Midbrain (tissue), 1 donor: ENCODE measurements around the gene MTMR12.
"Not testable (repeated sequence)": the region's sequence is repeated elsewhere in the genome, so short reads cannot be mapped to it uniquely, and the experiment has no call there.

ENCODE experiments used
- DNase-seq: peaks from one replicate; lab custom pipeline; 2025; lab: John Stamatoyannopoulos, UW

The MTMR12 gene

DNA sequence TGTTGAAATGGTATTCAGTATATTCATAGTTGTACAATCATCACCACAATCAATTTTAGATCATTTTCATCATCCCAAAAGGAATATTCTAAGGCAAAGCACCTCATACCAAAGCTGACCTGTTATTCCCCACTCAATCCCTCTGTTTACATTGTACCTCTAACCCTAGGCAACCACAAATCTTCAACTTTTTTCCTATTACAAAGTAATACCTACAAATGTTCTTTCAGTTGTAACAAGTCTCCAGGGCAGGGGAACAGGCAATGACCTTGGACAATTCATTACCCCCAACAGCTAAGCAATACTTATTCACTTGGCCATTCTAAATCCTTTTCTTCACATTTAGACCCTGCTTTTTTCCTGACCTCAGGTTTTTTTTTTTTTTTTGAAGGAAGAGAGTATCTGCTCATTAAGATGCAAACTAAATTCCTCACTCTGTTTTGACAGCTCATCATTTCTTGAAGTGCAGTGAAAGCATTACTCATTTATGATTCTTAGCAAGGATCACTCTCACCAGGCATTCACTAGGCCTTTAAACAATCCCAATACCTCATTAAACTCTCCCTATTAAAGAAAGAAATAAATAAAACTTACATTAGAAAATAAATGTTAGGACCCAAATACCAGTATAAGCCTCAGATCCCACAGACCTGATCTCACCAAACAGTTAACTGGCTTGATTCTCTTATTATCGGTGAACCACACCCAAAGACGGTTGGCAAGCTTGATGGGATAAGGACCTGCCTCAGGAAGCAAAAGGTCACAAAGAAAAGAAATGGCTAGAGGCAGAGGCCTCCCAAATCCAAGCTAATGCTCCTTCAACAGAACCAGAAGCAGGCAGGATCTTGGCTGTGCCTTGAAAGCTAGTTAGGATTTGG, 15.3 kb downstream of the MTMR12 start:
- DNase-seq, result no peak

DNA sequence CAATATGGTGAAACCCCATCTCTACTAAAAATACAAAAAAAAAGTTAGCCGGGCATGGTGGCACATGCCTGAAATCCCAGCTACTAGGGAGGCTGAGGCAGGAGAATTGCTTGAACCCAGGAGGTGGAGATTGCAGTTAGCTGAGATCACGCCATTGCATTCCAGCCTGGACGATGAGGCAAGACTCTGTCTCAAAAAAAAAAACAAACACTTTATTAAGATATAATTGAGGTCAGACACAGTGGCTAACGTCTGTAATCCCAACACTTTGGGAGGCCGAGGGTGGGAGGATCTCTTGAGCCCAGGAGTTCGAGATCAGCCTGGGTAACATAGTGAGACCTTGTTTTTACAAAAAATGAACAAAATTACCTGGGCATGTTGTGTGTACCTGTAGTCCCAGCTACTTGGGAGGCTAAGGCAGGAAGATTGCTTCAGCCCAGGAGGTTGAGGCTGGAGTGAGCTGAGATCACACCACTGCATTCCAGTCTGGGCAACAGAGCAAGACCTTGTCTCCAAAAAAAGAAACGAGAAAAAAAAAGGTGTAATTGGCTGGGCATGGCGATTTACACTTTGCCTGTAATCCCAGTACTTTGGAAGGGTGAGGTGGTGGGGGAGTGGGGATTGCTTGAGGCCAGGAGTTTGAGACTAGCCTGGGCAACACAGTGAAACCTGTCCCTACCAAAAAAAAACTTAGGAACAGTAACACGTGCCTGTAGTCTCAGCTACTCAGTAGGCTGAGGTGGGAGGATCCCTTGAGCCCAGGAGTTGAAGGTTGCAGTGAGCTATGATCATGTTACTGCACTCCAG, 16.6 kb downstream of the MTMR12 start:
- not testable (repeated sequence) for DNase-seq

DNA sequence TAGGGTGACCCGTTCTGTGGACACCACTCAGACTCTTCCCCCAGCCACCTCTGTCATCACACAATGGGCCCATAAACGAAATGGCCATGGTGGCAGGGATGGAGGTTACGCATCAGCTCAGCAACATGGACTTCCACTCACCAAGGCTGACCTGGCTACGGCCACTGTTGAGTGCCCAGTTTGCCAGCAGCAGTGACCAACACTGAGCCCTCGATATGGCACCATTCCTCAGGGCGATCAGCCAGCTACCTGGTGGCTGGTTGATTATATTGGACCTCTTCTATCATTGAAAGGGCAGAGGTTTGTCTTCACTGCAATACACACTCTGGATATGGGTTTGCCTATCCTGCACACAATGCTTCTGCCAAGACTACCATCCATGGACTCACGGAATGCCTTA, 21.1 kb downstream of the MTMR12 start:
- no peak for DNase-seq

DNA sequence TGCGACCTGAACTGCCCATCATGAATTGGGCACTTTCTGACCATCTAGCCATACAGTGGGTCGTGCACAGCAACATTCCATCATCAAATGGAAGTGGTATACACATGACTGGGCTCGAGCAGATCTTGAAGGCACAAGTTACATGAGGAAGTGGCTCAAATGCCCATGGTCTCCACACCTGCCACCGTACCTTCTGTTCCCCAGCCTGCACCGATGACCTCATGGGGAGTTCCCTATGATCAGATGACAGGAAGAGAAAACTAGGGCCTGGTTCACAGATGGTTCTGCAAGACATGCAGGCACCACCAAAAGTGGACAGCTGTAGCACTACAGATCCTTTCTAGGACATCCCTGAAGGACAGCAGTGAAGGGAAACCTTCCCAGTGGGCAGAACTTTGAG, 21.8 kb downstream of the MTMR12 start:
- DNase-seq, result no peak

DNA sequence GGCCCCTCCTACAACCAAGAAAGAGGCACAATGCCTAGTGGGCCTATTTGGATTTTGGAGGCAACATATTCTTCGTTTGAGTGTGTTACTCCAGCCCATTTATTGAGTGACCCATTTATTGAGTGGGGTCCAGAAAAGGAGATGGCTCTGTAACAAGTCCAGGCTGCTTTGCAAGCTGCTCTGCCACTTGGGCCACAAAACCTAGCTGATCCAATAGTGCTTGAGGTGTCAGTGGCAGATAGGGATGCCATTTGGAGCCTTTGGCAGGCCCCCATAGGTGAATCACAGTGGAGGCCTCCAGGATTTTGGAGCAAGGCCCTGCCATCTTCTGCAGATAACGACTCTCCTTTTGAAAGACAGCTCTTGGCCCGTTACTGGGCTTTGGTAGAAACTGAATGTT, 22.2 kb downstream of the MTMR12 start:
- not testable (repeated sequence) for DNase-seq

DNA sequence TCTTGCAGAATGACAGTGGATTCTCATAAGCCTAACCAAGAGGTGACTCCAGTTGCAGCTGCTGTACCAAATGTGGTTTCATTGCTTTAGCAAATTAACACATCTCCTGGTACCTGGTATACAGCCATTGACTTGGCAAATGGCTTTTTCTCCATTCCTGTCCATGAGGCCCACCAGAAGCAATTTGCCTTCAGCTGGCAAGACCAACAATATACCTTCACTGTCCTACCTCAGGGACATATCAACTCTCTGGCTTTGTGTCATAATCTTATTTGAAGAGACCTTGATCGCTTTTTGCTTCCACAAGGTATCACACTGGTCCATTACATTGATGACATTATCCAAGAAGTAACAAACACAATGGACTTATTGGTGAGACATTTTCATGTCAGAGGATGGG, 22.8 kb downstream of the MTMR12 start:
- not testable (repeated sequence) for DNase-seq

DNA sequence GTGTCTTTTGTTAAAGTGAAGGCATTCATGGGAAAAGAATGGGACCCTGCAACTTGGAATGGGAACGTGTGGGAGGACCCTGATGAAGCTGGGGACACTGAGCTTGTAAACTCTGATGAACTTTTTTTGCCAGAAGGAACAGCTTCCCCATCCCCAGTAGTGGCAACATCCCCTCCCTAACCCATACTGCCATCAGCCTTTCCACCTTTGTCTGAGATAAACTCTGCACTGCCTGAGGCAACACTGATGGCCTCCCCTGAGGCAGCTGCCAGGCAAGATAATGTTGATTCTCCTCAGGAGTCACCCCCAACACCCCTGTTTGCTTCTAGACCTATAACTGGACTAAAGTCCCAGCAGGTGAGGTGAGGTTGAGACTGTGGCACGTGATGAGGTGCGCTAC, 24.6 kb downstream of the MTMR12 start:
- not testable (repeated sequence) for DNase-seq

DNA sequence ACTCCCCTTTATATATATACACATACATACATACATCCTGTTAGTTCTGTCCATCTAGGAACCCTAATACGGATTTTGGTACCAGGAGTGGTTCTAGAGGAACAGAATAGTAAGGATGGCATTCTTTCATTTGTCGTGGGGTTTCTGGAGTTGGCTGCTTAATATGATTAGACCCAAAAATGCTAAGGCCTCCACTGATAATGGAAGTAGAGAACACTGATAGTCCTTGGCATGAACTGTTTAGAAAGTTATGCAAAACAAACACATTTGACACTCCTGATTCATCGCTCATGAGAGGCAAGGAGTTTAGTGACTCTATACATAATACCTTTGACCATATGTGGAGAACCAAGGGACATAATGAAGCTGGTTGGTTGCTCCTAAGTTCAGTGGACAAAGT, 25.2 kb downstream of the MTMR12 start:
- not testable (repeated sequence) for DNase-seq

DNA sequence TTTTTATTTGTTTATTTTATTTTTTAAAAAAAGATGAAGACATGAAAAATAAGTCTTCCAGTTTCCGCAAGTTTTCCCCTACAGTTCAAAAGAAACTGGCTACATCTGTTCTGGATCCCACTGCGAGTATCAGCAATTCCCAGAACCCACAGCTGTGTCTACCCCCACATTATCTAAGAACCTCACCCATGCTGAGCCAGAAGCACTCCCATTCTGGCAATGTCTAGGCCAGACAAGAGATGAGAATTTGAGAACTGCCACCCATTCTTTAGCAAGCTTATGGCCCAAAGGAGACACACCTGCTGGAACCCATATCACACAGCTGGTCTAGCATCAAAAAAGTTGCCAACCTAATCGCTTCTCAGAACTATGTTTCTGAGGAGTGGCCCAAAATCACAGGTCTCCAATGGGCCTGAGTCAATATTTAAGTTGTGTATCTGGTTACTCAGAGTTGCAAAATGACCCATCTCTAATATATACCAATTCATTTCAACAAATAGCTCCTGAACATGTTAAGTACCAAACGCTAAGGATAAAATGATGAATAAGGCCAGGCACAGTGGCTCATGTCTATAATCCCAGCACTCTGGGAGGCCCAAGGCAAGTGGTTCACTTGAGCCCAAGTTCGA, 27.1 kb downstream of the MTMR12 start:
- DNase-seq, result no peak

DNA sequence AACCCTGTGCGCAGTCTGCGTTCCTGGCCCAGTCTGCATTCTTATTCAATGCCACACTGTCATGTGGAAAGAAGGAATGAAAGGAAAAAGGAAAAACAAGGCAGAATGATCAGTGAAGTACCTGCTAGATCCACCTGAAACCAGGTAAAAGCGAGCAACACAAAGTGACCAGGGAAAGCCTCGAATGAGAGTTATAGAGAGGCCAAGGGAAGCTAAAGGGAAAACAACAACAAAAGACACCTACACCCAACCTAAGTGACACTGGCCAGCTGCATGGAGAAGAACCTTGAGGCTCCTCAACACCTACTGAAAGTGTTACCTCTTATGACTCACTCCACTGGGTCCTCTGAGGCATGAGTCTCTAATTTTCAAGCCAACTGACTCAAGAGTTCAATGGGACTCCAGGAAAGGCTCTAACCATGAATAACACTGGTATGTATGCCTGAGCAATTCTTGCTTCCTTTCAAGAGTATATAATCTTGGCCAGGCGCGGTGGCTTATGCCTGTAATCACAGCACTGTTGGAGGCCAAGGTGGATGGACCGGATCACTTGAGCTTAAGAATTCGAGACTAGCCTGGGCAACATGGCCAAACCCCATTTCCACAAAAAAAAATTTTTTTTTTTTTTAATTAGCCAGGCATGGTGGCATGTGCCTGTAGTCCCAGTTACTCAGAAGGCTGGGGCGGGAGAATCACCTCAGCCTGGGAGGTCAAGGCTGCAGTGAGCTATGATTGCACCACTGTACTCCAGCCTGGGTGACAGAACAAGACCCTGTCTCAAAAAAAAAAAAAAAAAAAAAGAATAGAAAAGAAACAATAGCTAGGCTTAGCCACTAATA, 29.0 kb downstream of the MTMR12 start:
- DNase-seq, result no peak

DNA sequence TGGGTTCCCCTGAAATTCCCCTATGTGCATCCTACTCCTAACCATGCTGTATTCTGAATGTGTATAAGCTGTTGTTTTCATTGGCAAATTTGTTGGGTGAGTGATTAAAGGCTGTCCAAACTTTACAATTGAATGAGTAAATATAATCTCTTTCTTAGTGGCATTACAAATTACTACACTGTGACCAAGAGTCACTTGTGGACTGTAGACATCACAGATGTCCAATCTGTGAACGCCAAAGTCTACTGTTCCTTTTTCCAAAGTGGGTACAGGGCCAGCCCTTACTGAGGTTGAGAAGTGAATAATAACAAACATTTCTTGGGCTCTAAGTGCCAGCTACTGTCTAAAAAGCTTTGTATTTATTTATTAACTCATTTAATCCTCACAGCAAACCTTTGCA, 29.7 kb downstream of the MTMR12 start:
- DNase-seq, result no peak

DNA sequence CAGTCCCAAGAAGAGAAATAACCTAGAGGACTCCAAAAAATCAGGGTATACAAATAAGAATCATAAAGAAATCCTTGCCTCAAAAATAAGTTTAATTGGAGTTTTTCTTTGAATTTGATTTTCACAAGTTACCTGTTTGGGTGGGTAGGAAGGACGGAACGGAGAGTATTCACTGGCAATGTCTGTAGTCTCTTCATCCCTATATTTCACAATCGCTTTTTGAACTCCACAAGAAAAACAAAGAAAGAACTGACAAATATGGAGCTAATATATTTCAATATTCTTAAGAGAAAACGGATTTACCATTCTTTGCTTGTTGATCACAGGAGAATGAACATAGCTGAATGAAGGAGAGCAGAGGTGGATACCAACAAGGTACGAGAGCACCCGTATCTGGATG, 30.1 kb downstream of the MTMR12 start:
- no peak for DNase-seq

DNA sequence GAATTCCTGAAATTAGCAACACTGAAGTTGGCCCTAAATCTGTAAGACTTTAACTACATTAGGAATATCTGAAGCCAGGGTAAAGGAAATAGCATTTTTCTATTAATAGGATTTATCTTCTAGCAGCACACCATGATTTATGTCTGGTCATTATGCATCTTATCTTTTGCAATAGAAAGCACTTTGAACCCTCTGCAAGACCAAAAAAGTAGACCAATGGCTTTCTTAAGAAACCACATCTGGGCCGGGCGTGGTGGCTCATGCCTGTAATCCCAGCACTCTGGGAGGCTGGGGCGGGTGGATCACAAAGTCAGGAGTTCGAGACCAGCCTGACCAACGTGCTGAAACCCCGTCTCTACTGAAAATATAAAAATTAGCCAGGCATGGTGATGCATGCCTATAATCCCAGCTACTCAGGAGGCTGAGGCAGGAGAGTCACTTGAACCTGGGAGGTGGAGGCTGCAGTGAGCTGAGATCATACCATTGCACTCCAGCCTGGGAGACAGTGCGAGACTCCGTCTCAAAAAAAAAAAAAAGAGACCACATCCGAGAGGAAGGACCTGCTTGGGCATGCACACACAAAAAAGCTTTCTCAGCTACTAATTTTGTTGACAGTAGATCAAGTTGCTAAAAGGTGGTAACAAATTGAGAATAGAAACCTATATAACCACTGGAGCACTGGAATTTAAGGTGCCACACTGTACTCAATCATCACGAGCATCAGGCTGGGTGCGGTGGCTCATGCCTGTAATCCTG, 31.2 kb downstream of the MTMR12 start:
- DNase-seq, result not testable (repeated sequence)

DNA sequence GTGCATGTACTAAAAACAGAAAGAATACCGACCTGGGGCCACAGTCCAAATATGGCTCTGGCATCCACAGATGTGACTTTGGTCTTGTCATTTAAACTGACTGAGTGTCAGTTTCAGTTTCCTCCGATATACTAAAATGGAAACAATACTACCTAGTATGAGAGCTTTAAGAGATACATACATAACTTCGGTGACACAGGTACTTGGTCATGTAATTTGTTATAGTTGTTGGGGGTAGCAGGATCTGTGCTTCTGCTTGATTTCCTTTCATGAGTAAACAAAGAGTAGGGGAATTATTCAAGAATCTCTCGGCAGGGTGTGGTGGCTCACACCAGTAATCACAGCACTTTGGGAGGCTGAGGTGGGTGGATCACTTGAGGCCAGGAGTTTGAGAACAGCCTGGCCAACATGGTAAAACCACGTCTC, 32.1 kb downstream of the MTMR12 start:
- no peak for DNase-seq

DNA sequence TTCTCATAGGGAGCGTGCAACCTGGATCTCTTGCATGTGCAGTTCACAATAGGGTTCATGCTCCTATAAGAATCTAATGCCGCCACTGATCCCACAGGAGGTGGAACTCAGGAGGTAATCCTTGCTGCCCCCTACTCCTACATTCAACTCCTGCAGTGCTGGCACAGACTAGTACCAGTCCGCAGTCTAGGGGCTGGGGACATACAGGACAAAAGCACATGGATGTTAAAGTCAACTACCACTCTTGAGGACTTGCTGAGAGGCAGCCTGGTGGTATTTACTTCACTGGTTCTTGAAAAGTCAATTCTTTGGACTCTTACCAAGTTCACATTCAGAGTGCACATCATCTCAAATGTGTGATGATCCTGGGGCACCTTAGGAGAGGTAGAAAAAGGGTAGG, 33.0 kb downstream of the MTMR12 start:
- no peak for DNase-seq

DNA sequence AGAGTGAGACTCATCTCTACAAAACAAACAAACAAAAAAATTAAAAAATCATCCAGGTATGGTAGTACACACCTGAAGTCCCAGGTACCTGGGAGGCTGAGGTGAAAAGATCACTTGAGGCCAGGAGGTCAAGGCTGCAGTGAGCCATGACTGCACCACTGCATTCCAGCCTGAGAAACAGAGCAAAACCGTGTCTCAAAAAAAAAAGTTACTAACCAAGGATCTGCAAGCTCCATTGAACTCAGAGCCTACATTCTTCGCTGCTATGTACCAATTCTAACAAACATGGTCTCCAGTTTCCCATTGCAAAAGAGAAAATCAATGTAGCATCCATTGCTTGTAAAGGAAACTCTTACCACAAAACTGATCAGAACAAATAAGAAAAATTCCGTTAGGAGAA, 33.5 kb downstream of the MTMR12 start:
- no peak for DNase-seq

DNA sequence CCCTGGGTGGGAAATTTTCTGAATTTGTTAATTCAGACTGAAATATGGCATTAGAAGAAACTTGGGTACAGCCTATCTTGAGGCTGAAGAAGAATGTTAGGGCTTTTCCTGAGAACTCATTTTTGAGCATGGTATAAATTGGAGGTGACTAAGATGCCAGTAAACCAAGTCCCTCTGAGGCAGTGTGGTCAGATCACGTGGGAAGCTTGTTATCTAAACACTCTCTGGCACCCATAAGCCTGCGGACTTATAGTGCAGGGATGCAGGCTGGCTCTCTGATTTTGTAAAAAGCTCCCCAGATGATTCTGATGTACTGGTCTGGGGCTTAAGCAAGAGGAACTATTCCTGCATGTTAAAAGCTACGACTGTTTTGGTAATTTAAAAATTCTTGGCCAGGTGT, 34.3 kb downstream of the MTMR12 start:
- DNase-seq, result no peak

DNA sequence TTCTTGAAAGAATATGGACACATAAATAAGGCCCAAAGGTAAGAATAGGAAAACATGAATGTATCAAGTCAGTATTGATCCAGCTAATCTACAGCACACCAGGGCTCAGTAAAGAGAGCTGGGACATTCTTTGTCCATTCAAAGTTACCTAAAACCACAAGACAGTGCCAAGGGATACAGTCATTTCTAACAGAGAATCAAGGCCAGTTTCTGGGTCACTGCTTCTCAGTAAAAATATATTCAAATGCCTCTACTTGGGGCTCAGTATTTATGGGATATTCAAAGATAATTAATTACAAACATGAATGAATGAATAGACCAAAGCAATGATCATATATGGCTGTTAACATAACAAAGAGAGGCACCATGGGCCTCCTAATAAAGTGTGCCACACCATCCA, 34.9 kb downstream of the MTMR12 start:
- no peak for DNase-seq

DNA sequence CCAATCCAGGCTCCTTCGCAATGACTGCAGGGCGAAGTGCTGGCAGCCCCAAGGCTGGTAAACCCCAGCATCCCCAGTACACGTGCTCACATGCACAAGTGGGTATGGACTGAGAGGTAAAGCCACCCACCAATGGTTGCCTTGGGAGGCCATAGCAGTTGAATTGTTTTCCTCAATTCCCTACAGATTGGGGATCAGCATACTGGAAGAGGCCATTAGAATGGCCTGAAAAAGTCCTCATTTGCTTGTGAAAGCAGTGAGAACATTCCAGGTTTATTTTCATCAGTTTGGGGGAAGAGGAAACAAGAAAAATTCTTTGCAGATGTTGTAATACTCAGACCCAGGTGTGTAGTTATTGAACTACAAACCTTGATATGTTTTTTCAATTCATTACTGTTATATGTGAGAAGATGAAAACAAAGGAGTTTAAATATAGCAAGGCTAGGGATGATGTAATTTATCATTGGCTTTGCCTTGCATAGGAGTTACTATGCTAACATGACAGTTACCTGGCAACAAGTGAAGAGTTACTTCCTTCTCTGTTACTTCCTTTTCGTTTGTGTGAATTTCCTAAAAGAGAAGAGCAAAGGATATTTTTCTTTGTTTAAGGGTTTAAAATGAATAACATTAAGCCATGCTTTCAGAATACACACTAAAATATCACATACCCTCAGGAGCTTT, 36.4 kb downstream of the MTMR12 start:
- no peak for DNase-seq

DNA sequence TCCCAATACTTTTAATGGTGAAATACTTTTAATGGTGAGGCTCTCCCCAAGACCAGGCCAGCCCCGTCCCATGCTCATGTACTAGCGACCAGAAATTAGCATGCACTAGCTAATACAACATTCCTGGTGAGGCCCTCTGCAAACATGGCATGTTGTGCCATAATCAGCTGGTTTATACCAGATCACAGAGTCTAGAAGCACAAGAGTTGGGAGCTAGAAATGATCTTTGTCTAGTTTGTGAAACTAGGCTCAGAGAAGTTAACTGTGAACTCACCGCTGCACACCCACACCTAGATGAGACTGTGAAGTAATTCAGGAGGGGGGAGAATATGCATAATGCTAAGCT, 37.4 kb downstream of the MTMR12 start:
- DNase-seq, result no peak
